Esophagus squamous epithelium (tissue), 5 donors: ENCODE results near the gene MCU. TPM values are rescaled to one million over a fixed set of nuclear protein-coding genes. Genes with fewer than 3 reads are reported as not detected.
A peak's percentile ranks its signal among the peaks of the same experiment; 100 is the strongest.

Experiments used
- DNase-seq: peaks from one replicate; lab custom pipeline; 2025; lab: John Stamatoyannopoulos, UW
- H3K27ac ChIP-seq, 4 donors: fragments of 200-600 bp; sonication (generic); one replicate each; pipeline ENCODE4 v1.5.1; 2016 to 2019; ENCODE audit warnings: mild to moderate bottlenecking in 1 of 4
- H3K27me3 ChIP-seq, 4 donors: fragments of 200-600 bp; sonication (generic); 1 replicate in 3 of 4; 2 replicates in 1 of 4; pipeline versions ENCODE4 v1.5.1 to v1.6.0; 2017 to 2021; ENCODE audit warnings: antibody characterized with exemption in 1 of 4
- H3K36me3 ChIP-seq, 3 donors: fragments of 200-600 bp; sonication (generic); one replicate each; pipeline ENCODE4 v1.5.1; 2016 to 2019
- H3K4me1 ChIP-seq, 3 donors: fragments of 200-600 bp; sonication (generic); one replicate each; pipeline ENCODE4 v1.5.1; 2017 to 2019
- H3K4me3 ChIP-seq, 4 donors: fragments of 200-600 bp; sonication (generic); 1 replicate in 3 of 4; 2 replicates in 1 of 4; pipeline ENCODE4 v1.5.1; 2016 to 2019; ENCODE audit warnings: mild to moderate bottlenecking in 2 of 4, moderate library complexity in 1 of 4
- H3K9me3 ChIP-seq, 3 donors: fragments of 200-600 bp; sonication (generic); one replicate each; pipeline ENCODE4 v1.5.1; 2016 to 2019
- POLR2A ChIP-seq, 4 donors: fragments of 450-650 bp; IDR thresholded peaks; one replicate each; pipeline ENCODE4 v1.6.1; 2017; ENCODE audit warnings: antibody characterized with exemption in 4 of 4, mild to moderate bottlenecking in 4 of 4, moderate library complexity in 3 of 4
- WGBS, 2 donors: methylation state at CpG; one replicate each; pipeline ENCODE4 v1.1.5; 2018; 5-methylcytosine and 5-hydroxymethylcytosine counted together
- intact Hi-C: fragments of 100-400 bp; cut with DNase I; formaldehyde crosslinking; loops from one replicate; pipeline ENCODE4 v1.15.0; 2022
- total RNA-seq, 4 donors: library from RNA; depleted of rRNA; stranded (reverse); fragments of >200 nt; gene quantifications; one replicate each; pipeline ENCODE4 v1.1.0, GENCODE V29; 2016
- TF ChIP-seq, protein P1 (sequence below), 6 experiments: fragments of 450-650 bp in 4 of 6; fragments of 200-600 bp in 2 of 6; sonication (generic) in 2 of 6; IDR thresholded peaks; one replicate each; pipeline ENCODE4 v1.5.1; 2016 to 2019; ENCODE audit warnings: antibody characterized with exemption in 6 of 6, mild to moderate bottlenecking in 4 of 6, moderate library complexity in 4 of 6
- donor health status: DM: yes; HTN: yes; CAD: no.

MCU gene
- total RNA-seq, 4 donors from 2014 or later: 19.9 to 30.0 (median 23.4) TPM

DNA sequence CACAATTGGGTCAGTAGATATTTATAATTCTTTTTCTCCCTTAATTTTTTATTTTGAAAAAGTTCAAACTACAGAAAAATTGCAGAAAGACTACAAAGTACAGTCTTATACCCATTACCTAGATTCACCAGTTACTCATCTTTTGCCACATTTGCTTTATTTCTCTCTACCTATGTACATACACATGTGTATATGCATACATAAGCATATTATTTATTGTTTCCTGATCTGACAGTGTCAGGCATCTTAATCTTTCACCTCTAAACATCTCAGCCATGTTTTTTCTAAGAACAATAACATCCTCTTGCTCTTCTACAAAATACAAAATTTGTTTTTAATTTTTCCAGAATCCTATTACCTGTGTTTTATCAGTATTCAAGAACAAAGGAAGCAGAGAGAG, 133.2 kb downstream of the MCU start:
- no peaks in the 10 kb centered on the region for H3K27me3 ChIP-seq
- TF ChIP-seq, protein P1, sequence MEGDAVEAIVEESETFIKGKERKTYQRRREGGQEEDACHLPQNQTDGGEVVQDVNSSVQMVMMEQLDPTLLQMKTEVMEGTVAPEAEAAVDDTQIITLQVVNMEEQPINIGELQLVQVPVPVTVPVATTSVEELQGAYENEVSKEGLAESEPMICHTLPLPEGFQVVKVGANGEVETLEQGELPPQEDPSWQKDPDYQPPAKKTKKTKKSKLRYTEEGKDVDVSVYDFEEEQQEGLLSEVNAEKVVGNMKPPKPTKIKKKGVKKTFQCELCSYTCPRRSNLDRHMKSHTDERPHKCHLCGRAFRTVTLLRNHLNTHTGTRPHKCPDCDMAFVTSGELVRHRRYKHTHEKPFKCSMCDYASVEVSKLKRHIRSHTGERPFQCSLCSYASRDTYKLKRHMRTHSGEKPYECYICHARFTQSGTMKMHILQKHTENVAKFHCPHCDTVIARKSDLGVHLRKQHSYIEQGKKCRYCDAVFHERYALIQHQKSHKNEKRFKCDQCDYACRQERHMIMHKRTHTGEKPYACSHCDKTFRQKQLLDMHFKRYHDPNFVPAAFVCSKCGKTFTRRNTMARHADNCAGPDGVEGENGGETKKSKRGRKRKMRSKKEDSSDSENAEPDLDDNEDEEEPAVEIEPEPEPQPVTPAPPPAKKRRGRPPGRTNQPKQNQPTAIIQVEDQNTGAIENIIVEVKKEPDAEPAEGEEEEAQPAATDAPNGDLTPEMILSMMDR (IDR thresholded peaks at IDR 0.05): no peak
- no peak for TF ChIP-seq POLR2A (IDR thresholded peaks at IDR 0.05)
- H3K4me1 ChIP-seq: peaks cover 0 to 5% (median 0%) of the 10 kb centered on the region in 3 donors
- H3K36me3 ChIP-seq: no peaks in the 10 kb centered on the region
- H3K4me3 ChIP-seq: no peak overlapping the region
- H3K27ac ChIP-seq: no peak overlapping the region
- DNase-seq: no peak
- no peaks in the 10 kb centered on the region for H3K9me3 ChIP-seq
- intact Hi-C loops: no loop called here

- TF ChIP-seq POLR2A (IDR thresholded peaks at IDR 0.05): no peak
- TF ChIP-seq, protein P1 (IDR thresholded peaks at IDR 0.05): no peak
- intact Hi-C loops: no loop called here
- Histone ChIP-seq H3K36me3 (no peaks in the 10 kb centered on the region), H3K4me3 (no peak overlapping the region), H3K27ac (no peak overlapping the region), H3K4me1 (peaks cover 0 to 14% (median 0%) of the 10 kb centered on the region in 3 donors), H3K9me3 (no peaks in the 10 kb centered on the region), H3K27me3 (no peaks in the 10 kb centered on the region)
- no peak for DNase-seq
Observed at GRCh38 chr10:72826346-72826745, 134.4 kb downstream of the MCU start.

- TF ChIP-seq, protein P1 (IDR thresholded peaks at IDR 0.05): no peak
- TF ChIP-seq POLR2A (IDR thresholded peaks at IDR 0.05): no peak
- Histone ChIP-seq H3K27me3 (no peaks in the 10 kb centered on the region), H3K4me3 (no peak overlapping the region), H3K4me1 (peaks cover 0 to 23% (median 0%) of the 10 kb centered on the region in 3 donors), H3K27ac (no peak overlapping the region), H3K36me3 (no peaks in the 10 kb centered on the region), H3K9me3 (no peaks in the 10 kb centered on the region)
- DNase-seq: no peak
- intact Hi-C loops: no loop called here
Observed at GRCh38 chr10:72828294-72828693, 136.4 kb downstream of the MCU start.

GRCh38 chr10:72830625-72831024, 138.7 kb downstream of the MCU start:
- Histone ChIP-seq H3K27me3 (no peaks in the 10 kb centered on the region), H3K36me3 (peaks cover 0 to 5% (median 0%) of the 10 kb centered on the region in 3 donors), H3K27ac (no peak overlapping the region), H3K4me3 (no peak overlapping the region), H3K9me3 (no peaks in the 10 kb centered on the region), H3K4me1 (peaks cover 0 to 28% (median 0%) of the 10 kb centered on the region in 3 donors)
- WGBS, 2 donors: 53 to 60% methylated on average over 2 of the region's 2 CpGs
- DNase-seq: no peak
- no peak for TF ChIP-seq POLR2A (IDR thresholded peaks at IDR 0.05)
- TF ChIP-seq, protein P1 (IDR thresholded peaks at IDR 0.05): no peak
- intact Hi-C loops: loop anchor here (5.0 kb wide), 2 partner anchors 138 to 463 kb away; partner anchors contain the start of gene MCU

- Histone ChIP-seq H3K4me3 (peak overlapping the region in 2 of 4 donors; percentile 12 to 30), H3K36me3 (peaks cover 0 to 5% (median 0%) of the 10 kb centered on the region in 3 donors), H3K27me3 (no peaks in the 10 kb centered on the region), H3K4me1 (peaks cover 0 to 28% (median 0%) of the 10 kb centered on the region in 3 donors), H3K27ac (no peak overlapping the region), H3K9me3 (no peaks in the 10 kb centered on the region)
- TF ChIP-seq, protein P1 (IDR thresholded peaks at IDR 0.05): no peak
- TF ChIP-seq POLR2A (IDR thresholded peaks at IDR 0.05): no peak
- intact Hi-C loops: loop anchor here (5.0 kb wide), 2 partner anchors 140 to 465 kb away; partner anchors contain the start of gene MCU
- no peak for DNase-seq
- 68 to 69% methylated on average over 8 of the region's 8 CpGs for WGBS, 2 donors
Observed at GRCh38 chr10:72831696-72832409, 139.9 kb downstream of the MCU start.
